NCI-H748 (cell line): ENCODE results near the gene APOL5.
"Not testable (repeated sequence)": the region's sequence is repeated elsewhere in the genome, so short reads cannot be mapped to it uniquely, and the experiment has no call there.

Source experiments
- DNase-seq: peaks from one replicate; lab custom pipeline; 2025; ENCODE audit not compliant: unreplicated experiment; lab: John Stamatoyannopoulos, UW

Gene APOL5

GRCh38 chr22:35717572-35717971 is at the start of gene APOL5:
Gene APOL5 (plus strand): TSS chr22:35717872. CDS start chr22:35717872, 0 bp downstream.
- no peak for DNase-seq

GRCh38 chr22:35674335-35674734 is 43.3 kb upstream of the APOL5 start:
- DNase-seq, result no peak

- DNase-seq, result not testable (repeated sequence)
These were observed 41.6 kb upstream of the APOL5 start for GRCh38 chr22:35676065-35676464.

- DNase-seq, result no peak
These were observed 40.0 kb upstream of the APOL5 start for GRCh38 chr22:35677460-35678187.

- DNase-seq, result no peak
These were observed 38.8 kb upstream of the APOL5 start for GRCh38 chr22:35678836-35679235.

- not testable (repeated sequence) for DNase-seq
These were observed 38.2 kb upstream of the APOL5 start for GRCh38 chr22:35679492-35679891.

GRCh38 chr22:35681454-35682052 is 36.1 kb upstream of the APOL5 start:
- no peak for DNase-seq

GRCh38 chr22:35683560-35683959 is 34.1 kb upstream of the APOL5 start:
- no peak for DNase-seq

GRCh38 chr22:35684270-35684700 is 33.4 kb upstream of the APOL5 start:
- DNase-seq, result peak; percentile 33

GRCh38 chr22:35684732-35685131 is 32.9 kb upstream of the APOL5 start:
- no peak for DNase-seq

- no peak for DNase-seq
These were observed 31.9 kb upstream of the APOL5 start for GRCh38 chr22:35685731-35686130.

- DNase-seq, result no peak
These were observed 31.4 kb upstream of the APOL5 start for GRCh38 chr22:35686298-35686697.

GRCh38 chr22:35687461-35687860 is 30.2 kb upstream of the APOL5 start:
- no peak for DNase-seq

- no peak for DNase-seq
These were observed 28.6 kb upstream of the APOL5 start for GRCh38 chr22:35688913-35689675.

- no peak for DNase-seq
These were observed 27.7 kb upstream of the APOL5 start for GRCh38 chr22:35690001-35690400.

- DNase-seq, result no peak
These were observed 22.5 kb upstream of the APOL5 start for GRCh38 chr22:35695202-35695601.

- no peak for DNase-seq
These were observed 20.5 kb upstream of the APOL5 start for GRCh38 chr22:35697142-35697541.

- not testable (repeated sequence) for DNase-seq
These were observed 17.8 kb upstream of the APOL5 start for GRCh38 chr22:35699852-35700251.

- no peak for DNase-seq
These were observed 13.6 kb upstream of the APOL5 start for GRCh38 chr22:35703861-35704584.

- DNase-seq, result no peak
These were observed 12.5 kb upstream of the APOL5 start for GRCh38 chr22:35705141-35705540.

GRCh38 chr22:35708453-35708852 is 9.2 kb upstream of the APOL5 start:
- DNase-seq, result no peak
